HUDEP-2 (cell line): ENCODE measurements around the gene URB1.
"Not testable (repeated sequence)": the region's sequence is repeated elsewhere in the genome, so short reads cannot be mapped to it uniquely, and the experiment has no call there.

Experiments
- DNase-seq, 76 experiments: peaks; one replicate each; lab custom pipeline; 2025; ENCODE audit not compliant: unreplicated experiment in 76 of 76; lab: John Stamatoyannopoulos, UW

URB1 gene

GRCh38 chr21:32413015-32413504 is 20.2 kb upstream of the URB1 start:
- peak in 62 of 76 experiments; percentile 26 to 89 (median 56) for DNase-seq

GRCh38 chr21:32412162-32413014 is 19.6 kb upstream of the URB1 start, which contains the start of gene EVA1C:
Gene EVA1C (plus strand): TSS chr21:32412706. CDS start chr21:32412854, 148 bp downstream.
- peak in 70 of 76 experiments; percentile 17 to 94 (median 72) for DNase-seq

GRCh38 chr21:32411350-32412161 is 18.7 kb upstream of the URB1 start:
- DNase-seq: peak; percentile 19 to 96 (median 90)

- DNase-seq: no peak
Observed at GRCh38 chr21:32410916-32411315, 18.1 kb upstream of the URB1 start.

GRCh38 chr21:32410291-32410690 is 17.5 kb upstream of the URB1 start:
- DNase-seq: no peak

GRCh38 chr21:32406405-32406804 is 13.6 kb upstream of the URB1 start:
- DNase-seq: no peak

- DNase-seq: peak in 65 of 76 experiments; percentile 19 to 87 (median 56)
Observed at GRCh38 chr21:32403201-32403777, 10.5 kb upstream of the URB1 start.

- no peak for DNase-seq
Observed at GRCh38 chr21:32393677-32394001, 827 bp upstream of the URB1 start.

GRCh38 chr21:32392299-32392879 is 423 bp downstream of the URB1 start:
- peak in 18 of 76 experiments; percentile 5 to 76 (median 28) for DNase-seq

- DNase-seq: no peak
Observed at GRCh38 chr21:32391755-32392154, 1.1 kb downstream of the URB1 start.

GRCh38 chr21:32390537-32391224 is 2.1 kb downstream of the URB1 start:
- not testable (repeated sequence) for DNase-seq

- no peak for DNase-seq
Observed at GRCh38 chr21:32389337-32390015, 3.3 kb downstream of the URB1 start.

GRCh38 chr21:32388306-32388705 is 4.5 kb downstream of the URB1 start:
- no peak for DNase-seq

GRCh38 chr21:32387151-32387550 is 5.7 kb downstream of the URB1 start:
- DNase-seq: no peak

- no peak for DNase-seq
Observed at GRCh38 chr21:32386195-32386870, 6.5 kb downstream of the URB1 start.

GRCh38 chr21:32383812-32384211 is 9.0 kb downstream of the URB1 start:
- DNase-seq: no peak

- DNase-seq: no peak
Observed at GRCh38 chr21:32382108-32382644, 10.6 kb downstream of the URB1 start.

- DNase-seq: no peak
Observed at GRCh38 chr21:32381571-32381970, 11.2 kb downstream of the URB1 start.

GRCh38 chr21:32380940-32381339 is 11.9 kb downstream of the URB1 start:
- no peak for DNase-seq
